Nucleus accumbens (tissue), 56 donors: ENCODE data around the gene CNTN3.

Experiments used
- DNase-seq, 56 donors: peaks; one replicate each; lab custom pipeline; 2025; lab: John Stamatoyannopoulos, UW

CNTN3 gene

DNA sequence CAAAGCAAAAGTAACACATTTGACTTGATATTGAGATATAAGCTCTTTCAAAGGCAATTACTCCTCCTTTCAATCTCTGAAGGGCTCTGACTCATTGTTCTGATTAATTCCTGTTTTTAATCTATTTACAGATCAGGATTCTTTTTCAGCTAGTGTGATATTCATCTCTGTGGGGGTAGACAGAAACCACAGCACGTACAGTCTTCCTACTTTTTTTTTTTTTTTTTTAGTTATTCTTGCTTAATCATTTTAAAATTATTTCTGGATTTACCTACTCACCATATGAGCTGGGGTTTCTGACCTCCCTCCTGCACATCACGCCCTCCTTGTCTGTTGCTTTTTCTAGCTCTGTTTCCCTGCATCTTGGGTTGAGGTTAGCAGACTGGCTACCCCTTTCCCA, 1.4 kb downstream of the CNTN3 start:
- peak in 1 of 56 donors; percentile 11 for DNase-seq

DNA sequence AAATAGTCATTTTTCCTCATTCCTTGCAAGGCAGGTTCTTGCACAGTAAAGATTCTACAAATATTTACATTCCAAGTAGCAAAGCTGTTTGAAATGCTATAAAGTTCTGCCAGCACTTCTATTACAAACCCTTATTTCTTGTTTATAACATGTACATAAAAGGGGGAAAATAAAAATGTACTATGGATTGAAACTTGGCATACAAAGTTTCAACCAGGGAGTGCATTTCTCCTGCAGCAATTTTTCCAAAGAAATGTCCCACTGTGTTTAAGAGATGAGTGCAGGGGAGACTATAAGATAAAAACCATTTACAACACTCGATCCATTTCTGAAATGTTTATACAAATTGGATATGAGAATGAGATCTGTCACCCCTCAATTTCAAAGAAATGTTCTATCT, 3.3 kb downstream of the CNTN3 start:
- no peak for DNase-seq

DNA sequence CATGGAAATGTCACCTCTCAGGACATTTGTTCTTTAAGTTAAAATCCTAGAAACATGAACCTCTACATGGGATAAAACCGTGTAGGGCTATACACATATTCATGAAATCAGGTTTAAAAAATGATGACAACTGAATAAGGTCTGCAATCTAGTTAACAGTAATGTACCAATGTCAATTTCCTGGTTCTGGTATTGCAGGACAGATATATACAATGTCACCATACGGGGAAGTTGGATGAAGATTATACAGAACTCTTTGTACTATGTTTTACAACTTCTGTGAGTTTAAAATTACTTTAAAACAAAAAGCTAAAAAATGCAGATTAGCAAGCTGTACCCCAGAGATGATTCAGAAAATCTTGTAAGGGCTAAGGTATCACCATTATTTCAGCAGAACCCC, 6.7 kb downstream of the CNTN3 start:
- no peak for DNase-seq

DNA sequence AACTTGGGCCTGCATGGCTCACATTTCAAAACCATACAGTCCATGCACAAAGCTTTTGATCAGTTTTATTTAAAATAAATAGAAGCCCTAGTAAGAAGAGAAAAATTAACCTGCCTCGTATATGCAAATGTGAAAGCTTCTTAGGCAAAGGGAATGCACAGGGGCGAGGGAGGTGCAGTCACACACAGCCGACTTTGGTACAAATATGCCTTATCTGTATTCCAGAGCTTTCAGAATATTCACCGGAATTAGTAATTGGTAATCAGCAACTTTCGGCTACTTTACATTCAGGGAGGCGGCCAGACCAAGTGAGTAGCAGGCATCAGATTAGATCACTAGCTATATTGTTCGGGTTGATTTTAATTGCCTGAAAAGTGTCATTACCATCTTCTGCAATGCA, 7.5 kb downstream of the CNTN3 start:
- DNase-seq = no peak

DNA sequence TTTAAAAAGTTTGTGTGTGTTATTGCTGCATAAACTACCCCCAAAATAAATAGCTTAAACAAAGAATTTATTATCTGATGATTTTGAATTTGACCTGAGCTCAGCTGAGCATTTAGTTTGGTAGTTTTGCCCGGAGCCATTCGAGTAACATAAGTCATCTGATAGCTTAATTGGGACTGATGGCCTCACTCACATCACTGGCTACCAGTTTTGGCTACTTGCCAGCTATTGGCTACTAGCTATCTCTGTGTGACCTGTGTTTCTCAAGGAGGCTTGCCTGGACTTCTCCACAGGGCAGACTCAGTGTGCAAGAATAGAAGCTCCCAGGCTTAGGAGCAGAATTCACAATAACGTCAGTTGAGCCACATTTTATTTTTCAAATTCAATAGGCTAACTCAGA, 9.0 kb downstream of the CNTN3 start:
- no peak for DNase-seq

DNA sequence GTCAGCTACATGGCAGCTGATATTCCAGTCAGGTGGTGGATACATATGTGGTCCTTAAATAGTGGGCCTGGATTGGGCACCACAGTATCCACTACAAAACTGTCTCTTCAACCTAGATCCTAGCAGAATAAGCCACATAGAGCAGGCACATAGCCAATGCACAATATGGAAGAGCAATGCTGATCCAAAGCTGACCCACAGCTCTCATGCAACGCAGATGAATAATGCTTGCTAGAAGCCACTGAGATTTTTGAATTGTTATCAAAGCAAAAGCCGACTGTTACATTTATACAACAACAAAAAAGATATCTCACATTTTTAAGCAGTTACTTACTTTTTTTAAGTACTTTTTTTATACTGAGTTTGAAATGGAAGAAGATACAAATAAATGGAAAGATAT, 11.2 kb downstream of the CNTN3 start:
- no peak for DNase-seq

DNA sequence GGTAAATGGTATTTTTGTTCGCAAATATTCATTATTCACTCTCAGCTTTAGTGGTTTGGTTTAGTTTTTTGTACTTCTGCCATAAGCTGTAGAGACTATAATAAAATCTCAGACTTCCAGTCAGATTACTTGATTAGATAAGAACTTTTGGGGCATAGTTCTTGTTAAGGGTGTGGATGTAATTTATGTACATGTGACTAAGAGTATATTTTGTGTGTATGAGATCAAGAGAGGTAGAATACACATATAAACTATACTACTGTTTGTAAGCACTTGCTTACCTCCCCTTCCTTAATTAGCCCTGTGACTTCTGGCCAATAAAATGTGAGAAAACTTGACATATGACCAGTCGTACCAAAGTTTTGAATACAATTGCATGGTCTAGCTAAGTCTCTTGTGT, 12.0 kb downstream of the CNTN3 start:
- no peak for DNase-seq

DNA sequence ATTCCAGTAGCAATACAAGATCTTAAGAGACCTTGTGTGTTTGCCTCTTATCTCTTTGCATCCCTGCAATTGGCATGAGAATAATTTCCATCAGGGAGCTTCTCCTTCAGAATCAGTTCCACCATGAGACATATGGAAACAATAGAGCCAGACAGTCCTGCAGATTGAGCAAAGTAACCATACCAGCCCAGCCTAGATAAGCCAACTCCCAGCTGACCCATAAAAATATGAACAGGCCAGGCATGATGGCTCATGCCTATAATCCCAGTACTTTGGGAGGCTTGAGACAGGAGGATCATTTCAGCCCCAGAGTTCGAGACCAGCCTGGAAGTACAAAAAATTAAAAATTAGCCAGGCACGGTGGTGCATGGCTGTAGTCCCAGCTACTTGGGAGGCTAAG, 12.7 kb downstream of the CNTN3 start:
- DNase-seq = no peak

DNA sequence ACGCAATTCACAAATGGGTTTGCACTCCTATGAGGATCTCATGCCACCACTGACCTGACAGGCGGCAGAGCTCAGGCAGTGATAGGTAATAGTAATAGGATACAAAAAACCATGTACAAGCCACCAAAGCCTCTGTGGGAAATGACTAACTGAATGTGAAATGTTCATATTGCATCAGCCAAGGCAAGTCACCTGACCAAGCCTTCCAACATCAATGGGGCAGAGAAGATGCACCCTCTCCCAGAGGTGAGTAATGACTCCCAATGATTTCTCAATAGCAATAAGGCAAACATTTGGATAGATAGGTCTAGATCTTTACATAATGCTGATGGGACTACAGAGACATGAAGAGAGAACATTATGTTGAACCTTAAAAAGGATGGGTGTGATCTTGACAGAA, 14.9 kb downstream of the CNTN3 start:
- no peak for DNase-seq

DNA sequence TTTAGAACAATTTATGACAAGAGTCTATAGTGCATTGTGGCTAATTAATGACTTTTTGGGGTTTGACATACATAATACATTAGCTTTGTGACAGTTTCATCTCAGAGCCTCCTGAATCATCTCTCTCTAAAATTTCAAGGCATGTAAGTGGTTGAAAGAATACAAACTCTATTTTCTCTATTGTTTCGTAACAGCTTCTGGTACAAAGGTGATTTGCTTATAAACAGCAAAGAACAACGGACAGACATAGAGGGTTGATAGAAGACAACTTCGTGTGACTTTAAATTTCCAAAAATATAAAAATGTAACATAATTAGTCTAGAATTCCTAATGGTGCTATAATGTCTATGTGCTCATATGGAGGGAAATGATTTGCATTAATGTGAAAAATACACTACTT, 21.3 kb downstream of the CNTN3 start:
- DNase-seq = no peak

DNA sequence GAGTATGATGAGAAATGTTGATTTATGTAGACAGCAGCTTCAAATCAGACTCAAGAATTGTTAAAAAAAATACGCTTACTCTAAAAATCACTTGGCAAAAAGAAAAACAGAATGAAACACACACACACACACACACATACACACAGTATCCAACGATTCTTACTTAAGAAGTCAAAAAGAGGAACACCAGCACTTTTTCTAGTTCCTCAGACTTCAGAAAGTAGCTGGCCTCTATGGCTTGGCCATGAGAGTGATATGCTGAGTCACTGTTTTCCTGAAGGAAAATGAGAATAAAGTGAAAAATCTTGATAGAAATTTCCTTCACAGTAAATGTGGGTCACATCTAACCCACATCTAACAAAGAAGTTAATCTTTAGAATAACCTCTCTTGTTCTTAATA, 22.1 kb downstream of the CNTN3 start:
- no peak for DNase-seq

DNA sequence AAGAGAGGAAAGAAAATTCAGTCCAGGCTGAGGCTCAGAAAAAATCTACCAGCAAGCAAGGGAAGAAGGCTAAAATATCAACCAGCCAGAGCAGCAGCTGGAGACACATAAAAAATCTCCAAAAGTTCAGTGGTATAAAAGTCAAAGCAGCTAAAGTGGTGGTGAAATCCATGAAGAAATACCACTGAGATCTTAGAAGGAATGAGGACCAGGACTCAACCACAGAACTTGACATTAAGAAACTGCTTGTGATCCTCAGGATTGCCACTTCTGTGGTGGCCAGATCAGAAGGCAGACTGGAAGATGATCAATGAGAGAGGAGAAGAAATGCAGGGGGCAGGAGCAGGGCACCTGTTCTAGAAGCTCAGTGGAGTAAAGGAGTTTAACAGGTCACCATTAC, 22.5 kb downstream of the CNTN3 start:
- no peak for DNase-seq

DNA sequence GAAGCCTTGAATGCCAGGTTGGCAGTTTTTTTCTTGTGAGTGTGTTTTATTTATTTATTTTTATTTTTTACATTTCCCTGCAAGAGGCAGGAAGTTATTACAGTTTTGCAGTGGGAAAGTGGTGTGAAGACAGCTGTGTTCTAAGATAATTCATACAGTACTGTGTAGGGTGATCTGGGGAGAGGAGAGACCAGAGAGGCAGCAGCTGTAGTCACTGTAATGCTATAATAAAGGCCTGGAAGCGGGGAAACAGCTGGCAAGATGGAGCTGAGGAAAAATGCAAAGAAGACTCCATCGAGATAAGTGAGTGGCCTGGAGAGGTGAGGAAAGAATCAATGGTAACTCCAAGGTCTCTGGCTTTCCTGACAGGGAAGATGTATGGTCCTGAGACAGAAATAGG, 23.1 kb downstream of the CNTN3 start:
- DNase-seq = no peak

DNA sequence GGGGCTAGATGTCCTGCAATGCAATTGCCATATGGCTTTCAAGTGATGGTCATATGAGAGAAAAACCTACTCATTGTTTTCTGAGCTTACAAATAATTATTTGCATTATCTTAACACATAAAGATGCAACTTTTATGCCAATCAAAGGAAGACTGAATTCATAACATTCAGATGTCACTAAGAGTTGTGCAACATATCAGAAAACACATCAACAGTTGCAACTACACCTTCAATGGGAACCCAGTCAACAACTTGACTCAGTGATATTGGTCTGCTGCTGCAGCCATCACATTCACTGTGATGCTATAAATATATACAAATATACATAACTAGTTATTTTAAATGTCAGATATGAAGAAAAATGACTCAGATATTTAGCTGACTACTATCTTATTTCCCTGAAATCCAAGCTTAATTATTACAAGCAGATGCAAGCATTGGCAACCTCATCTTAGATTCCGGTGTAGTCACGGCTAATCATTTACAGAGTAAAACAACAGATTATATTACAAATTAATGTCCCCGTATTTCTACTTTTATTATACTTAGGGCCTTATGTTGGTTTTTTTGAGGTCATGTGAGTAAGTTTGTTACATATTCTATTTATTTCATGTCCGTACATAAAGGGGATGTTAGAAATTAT, 23.7 kb downstream of the CNTN3 start:
- no peak for DNase-seq

DNA sequence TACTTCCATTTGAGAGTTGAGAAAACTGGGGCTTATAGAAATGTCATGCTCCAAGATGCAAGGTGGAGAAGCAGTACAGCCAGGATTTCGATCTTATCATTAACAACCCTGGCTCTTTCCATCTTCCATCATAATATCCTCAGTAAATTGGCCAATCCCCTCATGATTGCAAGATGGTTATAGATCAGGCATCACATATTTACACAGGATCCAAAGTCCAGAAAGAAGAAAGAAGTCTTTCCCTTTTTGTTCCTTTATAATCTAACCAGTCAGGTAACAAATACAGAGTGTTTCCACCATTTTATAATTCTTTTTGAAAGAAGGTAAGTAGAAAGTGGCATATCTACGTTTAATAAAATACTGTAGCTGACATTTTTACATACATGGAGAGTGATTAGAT, 29.7 kb downstream of the CNTN3 start:
- DNase-seq = no peak

DNA sequence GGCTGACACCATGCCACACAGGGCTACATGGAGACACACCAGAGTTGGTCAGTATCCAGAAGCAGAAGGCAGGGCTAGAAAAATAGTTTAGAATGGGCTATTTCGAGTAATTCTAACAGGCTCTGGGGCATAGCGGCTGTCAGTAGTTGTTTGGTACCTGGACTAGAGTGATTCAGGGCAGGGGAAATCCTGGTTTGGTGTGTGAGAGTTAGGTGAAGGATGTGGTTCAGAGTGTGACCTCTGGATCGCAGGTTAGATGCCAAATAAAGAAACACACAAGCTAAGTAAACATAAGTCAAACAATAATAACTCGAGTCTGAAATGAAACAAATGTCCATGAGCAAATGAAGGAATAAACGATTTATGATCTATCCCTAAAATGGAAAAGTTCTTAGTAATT, 31.5 kb downstream of the CNTN3 start:
- no peak for DNase-seq

DNA sequence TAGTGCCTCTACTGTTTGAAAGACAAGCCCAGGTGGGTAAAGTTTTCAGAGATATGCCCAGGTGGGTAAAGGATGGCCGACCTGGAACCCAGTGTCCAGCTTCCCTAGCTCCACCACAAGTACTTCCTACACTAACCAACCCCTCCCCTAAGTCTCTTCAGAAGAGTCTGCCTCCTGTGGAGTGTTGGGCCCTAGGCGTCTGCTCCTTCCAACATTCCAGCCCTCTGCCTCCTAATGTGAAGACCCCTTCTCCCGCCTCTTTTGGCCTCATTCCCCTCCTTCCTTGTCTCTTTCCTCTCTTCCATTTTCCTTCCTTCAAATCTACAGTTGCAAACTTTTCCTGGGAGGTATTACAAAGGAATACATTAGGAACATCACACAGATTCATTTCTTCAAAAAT, 38.6 kb downstream of the CNTN3 start:
- DNase-seq = no peak

DNA sequence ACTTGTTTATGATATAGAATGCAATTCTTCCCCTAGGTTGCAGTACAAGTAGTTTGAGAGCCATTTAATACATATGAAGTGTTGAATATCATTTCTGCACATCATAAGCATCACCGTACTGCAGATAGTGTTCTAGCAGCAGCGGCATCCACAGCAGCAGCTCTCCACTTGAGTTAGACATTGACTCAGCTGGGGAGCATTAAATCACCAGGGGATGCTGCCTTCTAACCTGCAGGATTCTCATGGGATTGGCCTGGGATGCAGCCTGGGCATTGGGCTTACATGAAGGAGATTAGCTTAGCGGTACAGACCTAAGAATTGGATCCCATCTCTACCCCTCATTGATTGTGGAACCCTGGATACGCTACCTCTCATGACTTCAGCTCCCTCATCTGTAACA, 43.3 kb downstream of the CNTN3 start:
- DNase-seq = no peak
